Measurements from ENCODE around the gene GTSE1.

GTSE1 gene

GRCh38 chr22:46346680-46347405 is 50.2 kb downstream of the GTSE1 start:
- no peak for DNase-seq (ENCODE audit: low read depth)
- no peak overlapping the region for H3K4me3 ChIP-seq (ENCODE audit: control insufficient read depth, low read depth, low read length)
- no peak for TF ChIP-seq CTCF (IDR thresholded peaks at IDR 0.05; ENCODE audit: control insufficient read depth, insufficient read depth, low read depth, low read length, missing control alignments)

- DNase-seq (ENCODE audit: low read depth), result no peak
- TF ChIP-seq CTCF (IDR thresholded peaks at IDR 0.05; ENCODE audit: control insufficient read depth, insufficient read depth, low read depth, low read length, missing control alignments), result no peak
These were observed 51.0 kb downstream of the GTSE1 start for GRCh38 chr22:46347646-46348045.

GRCh38 chr22:46348099-46348695 is 51.5 kb downstream of the GTSE1 start:
- no peak for DNase-seq (ENCODE audit: low read depth)
- no peak overlapping the region for H3K4me3 ChIP-seq (ENCODE audit: control insufficient read depth, low read depth, low read length)
- no peak for TF ChIP-seq CTCF (IDR thresholded peaks at IDR 0.05; ENCODE audit: control insufficient read depth, insufficient read depth, low read depth, low read length, missing control alignments)

More at GRCh38 chr22:46347646-46348045, 51.0 kb downstream of the GTSE1 start:
- no peak overlapping the region for H3K4me3 ChIP-seq (ENCODE audit: control insufficient read depth, low read depth, low read length)

GRCh38 chr22:46349238-46349637 is 52.6 kb downstream of the GTSE1 start:
- no peak overlapping the region for H3K4me3 ChIP-seq (ENCODE audit: control insufficient read depth, low read depth, low read length)
- no peak for DNase-seq (ENCODE audit: low read depth)
- TF ChIP-seq CTCF (IDR thresholded peaks at IDR 0.05; ENCODE audit: control insufficient read depth, insufficient read depth, low read depth, low read length, missing control alignments), result no peak

- TF ChIP-seq CTCF (IDR thresholded peaks at IDR 0.05; ENCODE audit: control insufficient read depth, insufficient read depth, low read depth, low read length, missing control alignments), result no peak
- no peak overlapping the region for H3K4me3 ChIP-seq (ENCODE audit: control insufficient read depth, low read depth, low read length)
- DNase-seq (ENCODE audit: low read depth), result no peak
These were observed 53.0 kb downstream of the GTSE1 start for GRCh38 chr22:46349681-46350080.

- no peak for TF ChIP-seq CTCF (IDR thresholded peaks at IDR 0.05; ENCODE audit: control insufficient read depth, insufficient read depth, low read depth, low read length, missing control alignments)
- no peak for DNase-seq (ENCODE audit: low read depth)
- no peak overlapping the region for H3K4me3 ChIP-seq (ENCODE audit: control insufficient read depth, low read depth, low read length)
These were observed 53.5 kb downstream of the GTSE1 start for GRCh38 chr22:46350121-46350520.

Data from AG09309 (cell line).